Measurements from ENCODE around the gene AP2A1.

Gene AP2A1

GRCh38 chr19:49766007-49766929 is 533 bp upstream of the AP2A1 start:
- peak overlapping the region; percentile 97 for H3K27ac ChIP-seq
- H3K27me3 ChIP-seq, result no peaks in the 10 kb centered on the region
- H3K4me3 ChIP-seq (ENCODE audit: low read depth in 1 of 2, low read length in 1 of 2), result peak overlapping the region; percentile 79 to 97
- peak; percentile 42 for TF ChIP-seq CTCF (IDR thresholded peaks at IDR 0.05)
- peaks cover 25 to 30% of the 10 kb centered on the region in 2 experiments for H3K4me1 ChIP-seq (ENCODE audit: control insufficient read depth in 1 of 2, insufficient read depth in 1 of 2, low read depth in 1 of 2, low read length in 1 of 2)
- H3K36me3 ChIP-seq, result peaks cover 7% of the 10 kb centered on the region
- no peaks in the 10 kb centered on the region for H3K9me3 ChIP-seq

- Histone ChIP-seq H3K36me3 (peaks cover 14% of the 10 kb centered on the region), H3K9me3 (no peaks in the 10 kb centered on the region), H3K4me3 (ENCODE audit: low read depth in 1 of 2, low read length in 1 of 2) (peak overlapping the region; percentile 79 to 97), H3K27me3 (no peaks in the 10 kb centered on the region), H3K27ac (peak overlapping the region; percentile 97), H3K4me1 (ENCODE audit: control insufficient read depth in 1 of 2, insufficient read depth in 1 of 2, low read depth in 1 of 2, low read length in 1 of 2) (peaks cover 25 to 30% of the 10 kb centered on the region in 2 experiments)
- no peak for TF ChIP-seq CTCF (IDR thresholded peaks at IDR 0.05)
Measured at GRCh38 chr19:49767381-49767780, 580 bp downstream of the AP2A1 start.

GRCh38 chr19:49767967-49768581 is 1.3 kb downstream of the AP2A1 start:
- peak overlapping the region; percentile 11 for H3K27ac ChIP-seq
- H3K4me1 ChIP-seq (ENCODE audit: control insufficient read depth in 1 of 2, insufficient read depth in 1 of 2, low read depth in 1 of 2, low read length in 1 of 2), result peaks cover 25 to 32% of the 10 kb centered on the region in 2 experiments

GRCh38 chr19:49770529-49770928 is 3.7 kb downstream of the AP2A1 start:
- no peak overlapping the region for H3K27ac ChIP-seq
- H3K4me1 ChIP-seq (ENCODE audit: control insufficient read depth in 1 of 2, insufficient read depth in 1 of 2, low read depth in 1 of 2, low read length in 1 of 2), result peaks cover 47 to 53% of the 10 kb centered on the region in 2 experiments
- TF ChIP-seq CTCF (IDR thresholded peaks at IDR 0.05), result no peak
- H3K27me3 ChIP-seq, result no peaks in the 10 kb centered on the region
- H3K9me3 ChIP-seq, result no peaks in the 10 kb centered on the region
- H3K36me3 ChIP-seq, result peaks cover 21% of the 10 kb centered on the region
- H3K4me3 ChIP-seq (ENCODE audit: low read depth in 1 of 2, low read length in 1 of 2), result no peak overlapping the region

More at GRCh38 chr19:49767967-49768581, 1.3 kb downstream of the AP2A1 start:
- no peak for TF ChIP-seq CTCF (IDR thresholded peaks at IDR 0.05)
- peaks cover 15% of the 10 kb centered on the region for H3K36me3 ChIP-seq
- no peaks in the 10 kb centered on the region for H3K27me3 ChIP-seq
- no peaks in the 10 kb centered on the region for H3K9me3 ChIP-seq
- H3K4me3 ChIP-seq (ENCODE audit: low read depth in 1 of 2, low read length in 1 of 2), result peak overlapping the region; percentile 79 to 97

- Histone ChIP-seq H3K27me3 (no peaks in the 10 kb centered on the region), H3K4me3 (ENCODE audit: low read depth in 1 of 2, low read length in 1 of 2) (no peak overlapping the region), H3K27ac (no peak overlapping the region), H3K36me3 (peaks cover 27% of the 10 kb centered on the region), H3K4me1 (ENCODE audit: control insufficient read depth in 1 of 2, insufficient read depth in 1 of 2, low read depth in 1 of 2, low read length in 1 of 2) (peaks cover 51 to 57% of the 10 kb centered on the region in 2 experiments), H3K9me3 (no peaks in the 10 kb centered on the region)
- TF ChIP-seq CTCF (IDR thresholded peaks at IDR 0.05), result no peak
Measured at GRCh38 chr19:49771674-49772139, 4.9 kb downstream of the AP2A1 start.
